ENCODE data around the gene RAB11FIP4. TPM values are rescaled to one million over a fixed set of nuclear protein-coding genes. Genes with fewer than 3 reads are reported as not detected.
A peak's percentile ranks its signal among the peaks of the same experiment; 100 is the strongest.

RAB11FIP4 gene
- total and polyA plus RNA-seq, 7 donors = 0.66 to 32.5 (median 1.8) TPM

DNA sequence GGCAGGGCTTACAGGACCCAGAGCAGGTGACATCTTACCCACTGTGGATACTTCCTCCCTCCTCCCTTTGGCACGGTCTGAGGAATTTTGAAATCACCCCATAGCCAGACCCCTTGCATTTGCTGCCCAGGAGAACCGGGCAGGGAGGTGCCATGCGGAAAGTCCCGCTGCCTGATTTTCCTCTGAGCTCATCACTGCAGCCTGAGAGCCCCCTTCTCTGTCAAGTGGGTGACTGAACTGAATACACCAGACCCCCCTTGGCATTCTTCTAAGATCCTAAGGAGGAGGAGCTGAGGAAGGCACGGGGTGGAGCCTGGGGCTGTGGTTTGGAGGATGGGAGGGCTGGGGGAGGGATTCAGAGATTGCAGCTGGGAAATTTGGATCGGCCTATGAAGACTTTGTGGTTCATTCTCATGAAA, 173.4 kb downstream of the RAB11FIP4 start:
- H3K27me3 ChIP-seq = no peaks in the 10 kb centered on the region
- TF ChIP-seq CTCF (IDR thresholded peaks at IDR 0.05) (no peak), POLR2AphosphoS5 (IDR thresholded peaks at IDR 0.05) (peak in 1 of 4 donors; percentile 12)
- intact Hi-C loops (cut with DNase I) = loop anchor here (5.0 kb wide), 2 partner anchors 32 to 177 kb away; no protein-coding TSS in a partner anchor
- H3K36me3 ChIP-seq = peaks cover 0 to 5% (median 0%) of the 10 kb centered on the region in 4 donors
- H3K4me3 ChIP-seq = peak overlapping the region in 2 of 4 donors; percentile 3 to 4
- WGBS, 2 donors = 58 to 78% methylated on average over 6 of the region's 6 CpGs
- no peak for DNase-seq
- H3K4me1 ChIP-seq = peaks cover 0 to 91% (median 86%) of the 10 kb centered on the region in 4 donors
- H3K9me3 ChIP-seq = no peaks in the 10 kb centered on the region
- peak overlapping the region; percentile 57 to 96 (median 83) for H3K27ac ChIP-seq

DNA sequence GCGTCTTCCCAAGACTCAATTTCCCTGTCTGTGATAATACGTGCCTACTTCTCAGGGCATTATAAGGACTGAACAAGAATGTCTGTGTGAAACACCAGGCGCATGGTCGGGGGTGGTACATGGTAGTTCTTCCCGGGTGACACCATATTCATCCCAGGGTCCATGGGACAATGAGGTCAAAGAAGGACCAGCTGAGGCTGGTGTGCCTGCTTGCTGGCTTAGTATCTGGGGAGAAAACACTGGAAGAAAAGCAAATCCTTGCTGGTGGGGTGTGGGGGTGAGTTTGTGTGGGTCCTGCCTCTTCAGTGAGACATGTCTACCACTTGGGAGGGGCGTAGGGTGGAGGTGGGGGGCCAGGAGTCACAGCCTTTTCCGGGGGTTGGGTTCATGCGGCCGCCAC, 174.2 kb downstream of the RAB11FIP4 start:
- WGBS, 2 donors = 93 to 97% methylated on average over 9 of the region's 9 CpGs
- peaks cover 0 to 5% (median 0%) of the 10 kb centered on the region in 4 donors for H3K36me3 ChIP-seq
- TF ChIP-seq POLR2AphosphoS5 (IDR thresholded peaks at IDR 0.05) (no peak), EP300 (IDR thresholded peaks at IDR 0.05) (no peak), POLR2A (IDR thresholded peaks at IDR 0.05) (no peak), CTCF (IDR thresholded peaks at IDR 0.05) (no peak)
- H3K9me3 ChIP-seq = no peaks in the 10 kb centered on the region
- H3K4me3 ChIP-seq = peak overlapping the region in 1 of 4 donors; percentile 4
- peak overlapping the region; percentile 57 to 96 (median 83) for H3K27ac ChIP-seq
- H3K27me3 ChIP-seq = no peaks in the 10 kb centered on the region
- H3K4me1 ChIP-seq = peaks cover 0 to 97% (median 92%) of the 10 kb centered on the region in 4 donors
- no peak for DNase-seq
- intact Hi-C loops (cut with DNase I) = no loop called here

GRCh38 chr17:31566247-31566991, 174.9 kb downstream of the RAB11FIP4 start:
- no peak for TF ChIP-seq POLR2AphosphoS5 (IDR thresholded peaks at IDR 0.05)
- no peak for TF ChIP-seq CTCF (IDR thresholded peaks at IDR 0.05)
- no peak for TF ChIP-seq POLR2A (IDR thresholded peaks at IDR 0.05)
- TF ChIP-seq EP300 (IDR thresholded peaks at IDR 0.05) = no peak
- Histone ChIP-seq H3K4me3 (no peak overlapping the region), H3K27ac (peak overlapping the region; percentile 57 to 96 (median 83)), H3K27me3 (no peaks in the 10 kb centered on the region), H3K36me3 (peaks cover 0 to 5% (median 0%) of the 10 kb centered on the region in 4 donors), H3K4me1 (peaks cover 0 to 97% (median 93%) of the 10 kb centered on the region in 4 donors), H3K9me3 (no peaks in the 10 kb centered on the region)
- intact Hi-C loops (cut with DNase I) = no loop called here
- 84 to 92% methylated on average over 12 of the region's 12 CpGs for WGBS, 2 donors
- DNase-seq = no peak

GRCh38 chr17:31566992-31567373, 175.5 kb downstream of the RAB11FIP4 start:
- intact Hi-C loops (cut with DNase I) = no loop called here
- TF ChIP-seq POLR2A (IDR thresholded peaks at IDR 0.05) (no peak), EP300 (IDR thresholded peaks at IDR 0.05) (no peak), POLR2AphosphoS5 (IDR thresholded peaks at IDR 0.05) (no peak), CTCF (IDR thresholded peaks at IDR 0.05) (no peak)
- H3K9me3 ChIP-seq = no peaks in the 10 kb centered on the region
- H3K4me3 ChIP-seq = no peak overlapping the region
- H3K27me3 ChIP-seq = no peaks in the 10 kb centered on the region
- no peak for DNase-seq
- H3K36me3 ChIP-seq = peaks cover 0 to 5% (median 0%) of the 10 kb centered on the region in 4 donors
- peak overlapping the region; percentile 57 to 96 (median 83) for H3K27ac ChIP-seq
- 96% methylated on average over 6 of the region's 6 CpGs for WGBS, 2 donors
- peaks cover 0 to 97% (median 93%) of the 10 kb centered on the region in 4 donors for H3K4me1 ChIP-seq
